NCI-H146 (cell line): ENCODE measurements around the gene CC2D2A.

Source experiments
- DNase-seq: peaks from one replicate; lab custom pipeline; 2025; lab: John Stamatoyannopoulos, UW

CC2D2A gene

GRCh38 chr4:15466596-15466995, 3.1 kb upstream of the CC2D2A start:
- DNase-seq, result no peak

DNA sequence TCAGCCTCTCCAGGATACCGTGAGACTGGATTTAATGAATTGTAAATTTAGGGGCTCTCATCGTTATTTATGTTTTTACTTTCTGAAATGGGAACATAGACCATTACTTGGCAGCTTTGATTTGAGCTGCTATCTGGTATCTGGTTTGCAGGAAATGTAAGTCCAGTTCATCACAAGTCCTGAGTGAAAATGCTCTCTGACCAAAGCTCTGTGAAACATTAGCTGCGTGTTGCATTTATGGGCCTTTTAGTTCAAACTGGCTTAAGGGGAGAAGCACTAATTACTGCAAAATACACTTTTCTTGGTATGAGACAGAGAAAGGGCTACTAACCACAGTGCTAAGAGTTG, 420 bp downstream of the CC2D2A start:
- no peak for DNase-seq

- no peak for DNase-seq
Observed at GRCh38 chr4:15476396-15476795, 6.7 kb downstream of the CC2D2A start.

GRCh38 chr4:15478724-15479088, 9.0 kb downstream of the CC2D2A start:
- DNase-seq, result no peak

DNA sequence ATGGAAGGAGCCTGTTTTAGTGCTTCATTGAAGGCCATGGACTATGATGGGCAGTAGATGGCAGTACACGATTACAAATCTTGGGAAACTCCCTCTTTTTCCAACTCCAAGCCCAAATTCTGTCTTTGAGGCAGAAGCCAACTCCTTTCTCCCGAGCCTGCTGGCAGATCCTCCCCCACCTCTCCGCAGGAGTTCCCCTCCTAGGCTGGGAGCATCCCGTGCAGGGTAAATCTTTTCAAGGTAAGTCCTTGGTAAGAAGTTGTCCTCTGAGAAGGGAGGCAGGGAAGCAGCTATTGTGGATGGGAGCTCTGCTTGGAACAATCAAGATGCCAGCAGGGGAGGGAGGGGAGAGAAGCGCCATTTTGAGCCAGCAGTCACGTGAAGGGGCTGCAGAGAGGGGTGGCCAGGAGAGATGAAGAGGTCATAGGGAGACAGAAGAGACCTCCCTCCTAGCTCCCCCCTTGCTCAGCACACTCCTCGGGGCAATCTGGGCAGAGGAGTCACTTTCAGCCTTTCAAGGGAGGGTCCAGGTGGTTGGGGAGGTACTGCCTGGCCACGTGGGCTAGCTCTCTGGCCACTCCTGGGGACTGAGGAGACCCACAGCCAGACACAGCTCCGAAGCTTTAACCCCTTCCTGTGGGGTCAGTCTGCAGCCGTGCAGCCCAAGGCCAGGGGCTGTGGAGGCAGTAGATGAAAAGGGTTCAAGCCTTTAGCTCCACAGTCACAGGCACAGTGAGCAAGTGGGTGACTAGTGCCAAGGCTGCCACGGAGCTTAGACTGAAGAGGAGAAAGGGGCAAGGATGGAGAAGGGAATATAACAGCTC, 9.6 kb downstream of the CC2D2A start:
- peak; percentile 86 for DNase-seq

GRCh38 chr4:15479913-15480185, 10.2 kb downstream of the CC2D2A start:
- DNase-seq, result no peak

DNA sequence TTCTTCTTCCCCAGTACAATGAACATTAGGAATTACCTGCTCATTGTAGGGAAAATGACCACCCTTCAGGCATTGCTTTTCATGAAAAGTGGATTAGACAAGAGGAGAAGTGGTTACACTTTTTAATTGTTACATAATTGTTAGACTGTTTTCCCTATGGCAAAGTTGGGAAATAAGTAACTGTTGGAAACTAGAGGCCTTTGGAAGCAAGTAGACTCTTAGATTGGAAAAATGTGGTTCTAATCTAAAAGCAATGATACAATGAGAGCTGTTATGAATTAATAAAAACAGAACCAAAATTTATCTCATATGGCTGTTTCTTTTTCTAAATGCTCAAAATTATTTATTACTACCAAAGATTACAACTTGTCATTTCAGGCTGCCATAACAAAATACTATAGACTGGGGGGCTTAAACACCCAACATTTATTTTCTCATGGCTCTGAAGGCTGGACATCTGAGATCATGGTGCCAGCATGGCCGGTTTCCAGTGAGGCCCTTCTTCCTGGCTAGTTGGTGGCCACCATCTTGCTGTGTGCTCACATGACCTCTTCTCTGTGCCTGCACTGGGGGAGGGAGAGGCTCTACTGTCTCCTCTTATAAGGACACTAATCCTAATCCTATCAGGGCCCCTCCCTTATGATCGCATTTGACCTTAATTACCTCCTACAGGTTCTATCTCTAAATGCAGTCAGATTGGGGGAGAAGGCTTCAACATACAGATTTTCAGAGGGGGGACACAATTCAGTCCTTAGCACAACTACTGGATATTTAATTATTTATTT, 12.5 kb downstream of the CC2D2A start:
- DNase-seq, result no peak

DNA sequence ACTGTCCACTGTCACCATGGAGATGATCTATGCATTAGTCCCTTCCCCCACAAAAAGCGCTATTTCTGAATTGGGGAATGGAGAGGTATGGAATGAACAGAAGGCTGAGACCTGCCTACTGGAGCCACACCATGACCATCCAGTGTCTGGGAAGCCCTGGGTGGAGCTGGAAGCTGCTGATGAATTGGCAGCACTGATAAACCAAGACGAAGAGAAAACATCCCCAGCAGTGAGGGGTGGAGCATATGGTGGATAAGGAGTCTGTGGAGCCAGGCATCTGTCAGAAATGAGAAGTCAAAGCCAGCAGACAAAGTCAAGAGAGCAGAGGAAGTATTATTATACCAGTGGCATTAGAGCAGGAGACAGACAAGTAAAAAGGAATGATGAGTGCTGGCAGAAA, 13.2 kb downstream of the CC2D2A start:
- no peak for DNase-seq

DNA sequence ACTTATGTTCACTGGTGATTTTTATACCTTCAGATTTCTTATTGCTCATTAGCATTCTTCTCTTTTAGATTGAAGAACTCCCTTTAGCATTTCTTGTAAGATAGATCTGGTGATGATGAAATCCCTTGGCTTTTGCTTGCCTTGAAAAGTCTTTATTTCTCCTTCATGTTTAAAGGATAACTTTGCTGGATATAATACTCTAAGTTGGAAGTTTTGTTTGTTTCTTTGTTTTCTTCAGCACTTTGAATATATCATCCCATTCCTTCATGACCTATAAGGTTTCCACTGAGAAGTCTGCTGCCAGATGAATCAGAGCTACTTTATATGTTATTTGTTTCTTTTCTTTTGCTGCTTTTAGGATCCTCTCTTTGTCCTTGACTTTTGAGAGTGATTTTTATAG, 18.5 kb downstream of the CC2D2A start:
- no peak for DNase-seq

- no peak for DNase-seq
Observed at GRCh38 chr4:15488658-15489470, 19.2 kb downstream of the CC2D2A start.

- DNase-seq, result no peak
Observed at GRCh38 chr4:15489551-15489950, 19.9 kb downstream of the CC2D2A start.

DNA sequence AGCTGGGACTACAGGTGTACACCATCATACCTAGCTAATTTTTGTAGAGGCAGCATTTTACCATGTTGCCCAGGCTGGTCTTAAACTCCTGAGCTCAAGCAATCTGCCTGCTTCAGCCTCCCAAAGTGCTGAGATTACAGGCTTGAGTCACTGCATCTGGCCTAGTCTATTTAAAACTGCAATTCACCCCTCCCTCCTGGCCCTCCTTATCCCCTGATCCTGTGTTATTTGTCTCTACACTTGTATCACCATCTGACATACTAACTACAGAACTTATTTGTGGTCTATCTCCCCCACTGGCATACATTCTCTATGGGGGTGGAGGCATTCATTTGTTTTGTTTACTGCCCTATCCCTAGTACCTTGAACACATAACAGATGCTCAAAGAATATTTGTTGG, 23.7 kb downstream of the CC2D2A start:
- no peak for DNase-seq

- DNase-seq, result no peak
Observed at GRCh38 chr4:15495621-15496020, 25.9 kb downstream of the CC2D2A start.

- DNase-seq, result no peak
Observed at GRCh38 chr4:15498356-15498755, 28.7 kb downstream of the CC2D2A start.

DNA sequence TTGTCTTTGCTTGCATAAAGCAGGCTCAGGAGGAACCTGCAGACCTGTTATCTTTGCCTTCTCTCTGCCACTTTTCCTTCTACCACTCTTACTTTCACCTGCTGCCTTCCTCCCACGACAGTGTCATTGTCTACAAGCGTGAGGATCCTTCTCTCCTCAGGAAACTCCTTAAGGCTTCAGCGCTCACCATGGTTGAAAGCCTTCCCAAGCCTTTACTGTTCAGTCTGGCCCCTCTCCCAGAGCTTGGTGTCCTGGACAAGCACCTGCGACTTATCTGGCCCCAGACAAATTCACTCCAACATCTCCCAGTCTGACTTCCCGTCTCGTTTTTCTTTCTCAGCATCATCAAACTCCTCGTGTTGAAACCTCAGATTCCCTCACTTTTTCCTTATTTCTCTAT, 31.0 kb downstream of the CC2D2A start:
- no peak for DNase-seq

- no peak for DNase-seq
Observed at GRCh38 chr4:15501941-15502340, 32.3 kb downstream of the CC2D2A start.

DNA sequence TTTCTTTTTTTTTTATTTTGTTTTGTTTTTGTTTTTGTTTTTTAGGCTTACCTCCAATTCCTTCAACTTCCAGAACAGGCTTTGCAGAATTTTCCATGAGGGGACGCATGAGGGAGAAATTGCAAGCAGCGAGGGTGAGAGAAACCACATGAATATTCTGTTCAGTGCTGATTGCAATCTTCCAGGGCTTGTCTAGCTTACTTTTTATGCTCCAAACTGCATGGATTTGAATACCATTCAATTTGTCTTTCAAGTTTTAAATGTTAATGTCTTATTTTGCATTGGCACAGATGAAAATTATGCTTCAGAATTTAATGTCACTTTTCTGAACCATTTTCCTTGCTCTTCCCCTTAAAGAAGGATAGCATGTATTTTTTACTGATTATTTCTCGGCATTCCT, 32.7 kb downstream of the CC2D2A start:
- no peak for DNase-seq

- no peak for DNase-seq
Observed at GRCh38 chr4:15504041-15504440, 34.4 kb downstream of the CC2D2A start.

- DNase-seq, result no peak
Observed at GRCh38 chr4:15506464-15506863, 36.8 kb downstream of the CC2D2A start.

GRCh38 chr4:15507679-15508078, 38.0 kb downstream of the CC2D2A start:
- no peak for DNase-seq

GRCh38 chr4:15510961-15511360, 41.3 kb downstream of the CC2D2A start:
- no peak for DNase-seq

DNA sequence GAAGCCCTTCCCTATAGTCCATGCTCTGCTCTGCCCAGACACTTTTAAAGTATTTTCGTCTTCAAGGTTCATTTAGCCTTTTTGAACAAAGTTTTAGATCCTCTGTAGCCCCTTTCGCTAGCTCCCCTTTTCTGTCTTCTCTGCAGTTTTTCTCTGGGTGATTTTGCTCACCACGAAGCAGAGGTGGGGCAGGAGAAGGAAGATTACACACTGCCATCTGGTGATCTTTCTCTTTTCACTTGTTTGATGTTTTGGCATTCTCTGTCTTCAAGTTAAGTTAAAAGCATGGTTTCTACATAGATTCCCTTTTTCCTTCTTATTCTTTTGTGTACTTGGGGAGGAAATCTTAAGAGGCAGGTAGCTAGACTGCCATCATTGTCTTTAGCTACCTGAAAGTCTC, 43.9 kb downstream of the CC2D2A start:
- DNase-seq, result no peak

- DNase-seq, result no peak
Observed at GRCh38 chr4:15515106-15515505, 45.4 kb downstream of the CC2D2A start.
